ENCODE results near the gene OPN3. TPM values are rescaled to one million over a fixed set of nuclear protein-coding genes. Genes with fewer than 3 reads are reported as not detected.
"Not testable (repeated sequence)": the region's sequence is repeated elsewhere in the genome, so short reads cannot be mapped to it uniquely, and the experiment has no call there.

The OPN3 gene
- total RNA-seq, 1 experiment from 2014 or later = 22.0 TPM

DNA sequence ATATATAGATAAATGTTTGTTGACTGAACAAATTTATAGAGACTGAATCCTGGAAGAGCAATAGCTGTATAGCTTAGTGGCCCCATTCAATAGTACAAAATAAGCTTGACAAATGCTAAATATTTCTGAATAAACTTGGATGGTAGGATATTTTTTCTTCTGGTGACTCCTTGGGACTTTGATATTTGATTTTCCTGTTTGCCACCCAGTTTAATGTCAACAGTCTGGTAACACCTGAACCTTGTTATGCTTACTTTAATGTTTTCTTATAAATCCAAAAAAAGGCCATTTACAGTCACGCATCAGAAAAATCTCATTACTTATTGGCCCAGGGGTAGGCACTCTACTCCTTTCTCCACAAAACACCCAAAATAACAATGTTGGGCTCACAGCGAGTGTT, 42.8 kb upstream of the OPN3 start:
- Mint-ChIP-seq H3K27ac (ENCODE audit: unreplicated experiment) (no peak overlapping the region), H3K36me3 (ENCODE audit: insufficient read depth, unreplicated experiment) (no peaks in the 10 kb centered on the region), H3K27me3 (ENCODE audit: unreplicated experiment) (peaks cover 25% of the 10 kb centered on the region), H3K9me3 (ENCODE audit: low read depth, unreplicated experiment) (peaks cover 6% of the 10 kb centered on the region), H3K4me1 (ENCODE audit: low read depth, unreplicated experiment) (no peaks in the 10 kb centered on the region), H3K4me3 (ENCODE audit: low read depth, unreplicated experiment) (no peak overlapping the region)
- no peak for TF ChIP-seq CTCF (IDR thresholded peaks at IDR 0.05; ENCODE audit: unreplicated experiment)
- DNase-seq = no peak
- intact Hi-C loops (cut with micrococcal nuclease; ENCODE audit: unreplicated experiment) = no loop called here
- BruUV-seq (replicated peaks) = no TSS peak
- CTCF ChIA-PET = no interaction called here

- H3K4me1 Mint-ChIP-seq (ENCODE audit: low read depth, unreplicated experiment); H3K9me3 Mint-ChIP-seq (ENCODE audit: low read depth, unreplicated experiment); H3K4me3 Mint-ChIP-seq (ENCODE audit: low read depth, unreplicated experiment); intact Hi-C loops (cut with micrococcal nuclease; ENCODE audit: unreplicated experiment); DNase-seq; H3K36me3 Mint-ChIP-seq (ENCODE audit: insufficient read depth, unreplicated experiment); H3K27ac Mint-ChIP-seq (ENCODE audit: unreplicated experiment); CTCF ChIA-PET; BruUV-seq (replicated peaks): not testable (repeated sequence)
- peaks cover 25% of the 10 kb centered on the region for H3K27me3 Mint-ChIP-seq (ENCODE audit: unreplicated experiment)
Measured at GRCh38 chr1:241681861-241682448, 41.8 kb upstream of the OPN3 start.

GRCh38 chr1:241679961-241680360, 39.8 kb upstream of the OPN3 start:
- BruUV-seq (replicated peaks) = no TSS peak
- intact Hi-C loops (cut with micrococcal nuclease; ENCODE audit: unreplicated experiment) = no loop called here
- H3K27ac Mint-ChIP-seq (ENCODE audit: unreplicated experiment) = no peak overlapping the region
- no peak overlapping the region for H3K4me3 Mint-ChIP-seq (ENCODE audit: low read depth, unreplicated experiment)
- H3K36me3 Mint-ChIP-seq (ENCODE audit: insufficient read depth, unreplicated experiment) = no peaks in the 10 kb centered on the region
- peaks cover 25% of the 10 kb centered on the region for H3K27me3 Mint-ChIP-seq (ENCODE audit: unreplicated experiment)
- TF ChIP-seq CTCF (IDR thresholded peaks at IDR 0.05; ENCODE audit: unreplicated experiment) = no peak
- no peaks in the 10 kb centered on the region for H3K4me1 Mint-ChIP-seq (ENCODE audit: low read depth, unreplicated experiment)
- CTCF ChIA-PET = no interaction called here
- peaks cover 6% of the 10 kb centered on the region for H3K9me3 Mint-ChIP-seq (ENCODE audit: low read depth, unreplicated experiment)
- DNase-seq = no peak

- H3K27me3 Mint-ChIP-seq (ENCODE audit: unreplicated experiment) = peaks cover 25% of the 10 kb centered on the region
- intact Hi-C loops (cut with micrococcal nuclease; ENCODE audit: unreplicated experiment) = no loop called here
- CTCF ChIA-PET = interaction anchor here (0.7 kb wide), 1 partner anchor 13 kb away, joined by 4 read pairs; no protein-coding TSS in a partner anchor
Measured at GRCh38 chr1:241679404-241679803, 39.2 kb upstream of the OPN3 start.

More at GRCh38 chr1:241679404-241679803, 39.2 kb upstream of the OPN3 start:
- no peak for TF ChIP-seq CTCF (IDR thresholded peaks at IDR 0.05; ENCODE audit: unreplicated experiment)
- Mint-ChIP-seq H3K36me3 (ENCODE audit: insufficient read depth, unreplicated experiment) (no peaks in the 10 kb centered on the region), H3K9me3 (ENCODE audit: low read depth, unreplicated experiment) (peaks cover 6% of the 10 kb centered on the region), H3K4me3 (ENCODE audit: low read depth, unreplicated experiment) (no peak overlapping the region), H3K27ac (ENCODE audit: unreplicated experiment) (no peak overlapping the region), H3K4me1 (ENCODE audit: low read depth, unreplicated experiment) (no peaks in the 10 kb centered on the region)
- BruUV-seq (replicated peaks) = no TSS peak
- DNase-seq = no peak
